ENCODE results near the gene ERCC2.

Gene ERCC2

DNA sequence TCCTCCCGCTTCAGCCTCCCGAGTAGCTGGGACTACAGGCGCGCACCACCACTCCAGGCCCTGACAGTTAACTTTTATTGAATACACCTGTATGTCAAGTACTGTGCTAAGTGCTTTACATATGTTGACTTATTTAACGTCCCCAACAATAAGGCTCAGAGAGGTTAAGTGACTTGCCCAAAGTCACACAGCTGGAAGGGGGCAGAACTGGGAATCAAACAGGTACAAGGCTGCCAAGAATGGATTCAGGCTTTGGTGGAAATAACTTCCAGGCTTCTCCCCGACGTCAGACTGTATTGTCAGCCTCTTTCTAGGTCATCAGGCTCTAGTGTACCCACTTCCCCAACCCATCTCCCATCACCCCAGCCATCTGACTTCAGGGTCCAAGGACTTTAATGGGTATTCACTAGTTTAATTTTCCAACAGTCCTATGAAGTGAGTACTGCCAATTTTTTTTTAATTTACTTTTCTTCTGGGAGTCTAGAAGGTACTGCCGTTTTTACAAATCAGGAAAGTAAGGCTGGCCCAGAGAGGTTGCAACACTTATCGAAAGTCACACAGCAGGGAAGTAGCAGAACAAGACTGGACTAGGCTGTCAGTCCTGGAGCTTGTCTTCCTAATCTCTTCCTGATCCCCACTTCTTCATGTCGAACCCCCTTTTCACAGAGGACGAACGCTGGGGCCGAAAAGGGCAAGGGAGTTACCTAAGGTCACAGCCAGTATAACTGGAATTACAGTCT, 42.8 kb downstream of the ERCC2 start:
- in situ Hi-C loops (cut with HindIII; ENCODE audit: low sequenced_read_pairs), result no loop called here
- TF ChIP-seq, protein P1, sequence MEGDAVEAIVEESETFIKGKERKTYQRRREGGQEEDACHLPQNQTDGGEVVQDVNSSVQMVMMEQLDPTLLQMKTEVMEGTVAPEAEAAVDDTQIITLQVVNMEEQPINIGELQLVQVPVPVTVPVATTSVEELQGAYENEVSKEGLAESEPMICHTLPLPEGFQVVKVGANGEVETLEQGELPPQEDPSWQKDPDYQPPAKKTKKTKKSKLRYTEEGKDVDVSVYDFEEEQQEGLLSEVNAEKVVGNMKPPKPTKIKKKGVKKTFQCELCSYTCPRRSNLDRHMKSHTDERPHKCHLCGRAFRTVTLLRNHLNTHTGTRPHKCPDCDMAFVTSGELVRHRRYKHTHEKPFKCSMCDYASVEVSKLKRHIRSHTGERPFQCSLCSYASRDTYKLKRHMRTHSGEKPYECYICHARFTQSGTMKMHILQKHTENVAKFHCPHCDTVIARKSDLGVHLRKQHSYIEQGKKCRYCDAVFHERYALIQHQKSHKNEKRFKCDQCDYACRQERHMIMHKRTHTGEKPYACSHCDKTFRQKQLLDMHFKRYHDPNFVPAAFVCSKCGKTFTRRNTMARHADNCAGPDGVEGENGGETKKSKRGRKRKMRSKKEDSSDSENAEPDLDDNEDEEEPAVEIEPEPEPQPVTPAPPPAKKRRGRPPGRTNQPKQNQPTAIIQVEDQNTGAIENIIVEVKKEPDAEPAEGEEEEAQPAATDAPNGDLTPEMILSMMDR (IDR thresholded peaks at IDR 0.05; ENCODE audit: low read depth, low read length, missing control alignments), result no peak
- no peak for DNase-seq (ENCODE audit: low read depth)
- no peak overlapping the region for H3K4me3 ChIP-seq (ENCODE audit: low read depth, low read length)

GRCh38 chr19:45324349-45324907, 45.9 kb downstream of the ERCC2 start:
- no peak for DNase-seq (ENCODE audit: low read depth)
- no peak overlapping the region for H3K4me3 ChIP-seq (ENCODE audit: low read depth, low read length)
- in situ Hi-C loops (cut with HindIII; ENCODE audit: low sequenced_read_pairs), result no loop called here
- TF ChIP-seq, protein P1 (IDR thresholded peaks at IDR 0.05; ENCODE audit: low read depth, low read length, missing control alignments), result no peak

DNA sequence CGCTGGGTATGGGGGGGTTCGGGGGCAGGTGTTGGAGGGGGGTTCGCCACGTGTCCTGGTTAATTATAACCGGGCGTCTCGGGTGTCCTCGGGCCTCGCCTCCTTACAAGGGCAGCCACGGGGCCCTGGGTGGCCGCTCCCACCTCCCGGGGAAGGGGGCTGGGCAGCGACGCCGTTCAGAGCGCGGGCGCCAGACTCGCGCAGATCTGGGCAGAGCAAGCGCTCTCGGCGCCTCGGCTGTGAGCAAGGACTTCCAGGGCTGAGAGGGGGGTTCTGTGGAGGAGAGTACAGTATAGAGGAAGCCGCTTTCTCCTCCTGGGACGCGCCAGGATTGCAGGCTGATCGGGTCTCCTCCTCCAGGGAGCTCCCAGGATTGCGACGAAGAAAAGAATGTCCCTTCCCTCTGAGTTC, 46.7 kb downstream of the ERCC2 start:
- no peak overlapping the region for H3K4me3 ChIP-seq (ENCODE audit: low read depth, low read length)
- in situ Hi-C loops (cut with HindIII; ENCODE audit: low sequenced_read_pairs), result no loop called here
- DNase-seq (ENCODE audit: low read depth), result no peak
- TF ChIP-seq, protein P1 (IDR thresholded peaks at IDR 0.05; ENCODE audit: low read depth, low read length, missing control alignments), result no peak

DNA sequence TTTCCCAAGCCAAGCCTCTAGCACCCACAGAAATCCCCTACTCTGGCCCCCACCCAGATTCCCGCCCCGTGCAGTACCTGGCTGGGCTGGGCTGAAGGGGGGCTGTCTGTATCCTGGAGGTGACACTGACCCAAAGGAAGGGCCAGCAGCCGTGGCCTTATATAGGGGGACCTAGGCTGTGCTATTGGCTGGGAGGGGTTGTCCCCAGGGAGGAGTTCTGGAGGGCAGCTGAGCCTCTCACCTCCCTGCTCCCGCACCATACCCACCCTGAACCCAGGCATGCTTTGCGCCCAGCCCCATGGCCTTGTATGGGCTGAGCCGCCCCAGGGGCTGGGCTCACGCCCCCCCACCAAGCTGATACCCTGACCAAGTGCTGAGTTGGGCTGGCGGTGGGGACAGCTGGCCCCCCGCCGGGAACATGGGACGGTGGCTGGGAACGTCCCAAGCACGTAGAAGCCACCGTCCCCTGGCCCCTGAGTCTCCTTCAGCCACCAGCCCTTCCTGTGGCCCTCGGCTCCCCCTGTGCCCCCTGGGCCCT, 47.6 kb downstream of the ERCC2 start, which contains the start of gene CKM:
CKM (minus strand) TSS at position 132 of the 538 bp plus-strand sequence. CDS start 3,162 bp downstream, outside the sequence.
- TF ChIP-seq, protein P1 (IDR thresholded peaks at IDR 0.05; ENCODE audit: low read depth, low read length, missing control alignments), result no peak
- in situ Hi-C loops (cut with HindIII; ENCODE audit: low sequenced_read_pairs), result no loop called here
- DNase-seq (ENCODE audit: low read depth), result no peak
- no peak within 1 kb of the TSS for H3K4me3 ChIP-seq (ENCODE audit: low read depth, low read length)

GRCh38 chr19:45322311-45322710, 48.1 kb downstream of the ERCC2 start:
- DNase-seq (ENCODE audit: low read depth), result no peak
- TF ChIP-seq, protein P1 (IDR thresholded peaks at IDR 0.05; ENCODE audit: low read depth, low read length, missing control alignments), result no peak
- in situ Hi-C loops (cut with HindIII; ENCODE audit: low sequenced_read_pairs), result no loop called here
- H3K4me3 ChIP-seq (ENCODE audit: low read depth, low read length), result no peak overlapping the region

DNA sequence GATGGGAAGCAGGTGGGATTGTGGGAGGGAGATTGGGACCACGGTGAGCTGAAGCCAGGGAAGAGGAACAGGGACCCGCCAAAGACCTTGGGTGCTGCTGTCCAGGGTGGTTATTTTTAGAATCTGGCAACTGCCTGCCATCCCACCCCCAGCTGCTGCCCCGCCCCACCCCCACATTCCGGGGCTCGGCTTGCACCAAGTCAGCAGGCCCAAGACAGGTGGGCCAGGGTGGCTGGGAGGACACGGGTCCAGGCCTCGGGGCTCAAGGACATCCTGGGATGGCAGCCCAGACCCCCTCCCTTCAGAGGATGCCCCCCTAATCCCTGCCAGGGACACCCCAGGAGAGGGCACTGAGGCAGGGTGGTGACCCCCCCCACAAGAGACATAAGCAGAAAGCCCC, 48.5 kb downstream of the ERCC2 start:
- in situ Hi-C loops (cut with HindIII; ENCODE audit: low sequenced_read_pairs), result no loop called here
- H3K4me3 ChIP-seq (ENCODE audit: low read depth, low read length), result no peak overlapping the region
- DNase-seq (ENCODE audit: low read depth), result no peak
- TF ChIP-seq, protein P1 (IDR thresholded peaks at IDR 0.05; ENCODE audit: low read depth, low read length, missing control alignments), result no peak
